ENCODE results near the gene NELL2. TPM values are rescaled to one million over a fixed set of nuclear protein-coding genes. Genes with fewer than 3 reads are reported as not detected.
A peak's percentile ranks its signal among the peaks of the same experiment; 100 is the strongest.

Gene NELL2
- total and polyA plus RNA-seq, 2 experiments from 2014 or later = not detected

- peak; percentile 38 for DNase-seq
- no peak overlapping the region for H2AFZ ChIP-seq
- no peak for TF ChIP-seq EZH2phosphoT487 (IDR thresholded peaks at IDR 0.05; ENCODE audit: insufficient read depth, low read depth)
- TF ChIP-seq EZH2 (IDR thresholded peaks at IDR 0.05; ENCODE audit: insufficient read depth, poor library complexity, severe bottlenecking) = no peak
- no peaks in the 10 kb centered on the region for H3K9me2 ChIP-seq (ENCODE audit: insufficient read depth)
- no peak overlapping the region for H3K27ac ChIP-seq
- WGBS, 2 experiments (ENCODE audit: low coverage in 1 of 2, low lambda C conversion rate in 2 of 2, missing lambda C conversion rate in 2 of 2) = 0 to 9% methylated on average over 1 of the region's 1 CpG
- H4K20me1 ChIP-seq (ENCODE audit: insufficient read depth) = no peaks in the 10 kb centered on the region
- no peaks in the 10 kb centered on the region for H3F3A ChIP-seq (ENCODE audit: insufficient read depth)
- no peaks in the 10 kb centered on the region for H3K79me2 ChIP-seq (ENCODE audit: insufficient read depth)
- no peak overlapping the region for H3K4me3 ChIP-seq
- no peaks in the 10 kb centered on the region for H3K9me3 ChIP-seq (ENCODE audit: low read depth)
- peaks cover 53% of the 10 kb centered on the region for H3K27me3 ChIP-seq (replicated peaks; ENCODE audit: insufficient read depth)
- in situ Hi-C loops (cut with MboI) = no loop called here
- no peak overlapping the region for H3K4me2 ChIP-seq (ENCODE audit: unreplicated experiment)
- no peak overlapping the region for H3K9ac ChIP-seq
- no peaks in the 10 kb centered on the region for H3K36me3 ChIP-seq (ENCODE audit: low read depth)
- H3K4me1 ChIP-seq (ENCODE audit: insufficient read depth) = peaks cover 5% of the 10 kb centered on the region; the same call in 1 of the 2 replicates
These were observed 2.2 kb downstream of the NELL2 start for GRCh38 chr12:44873898-44874297.

GRCh38 chr12:44869503-44869902 is 6.6 kb downstream of the NELL2 start:
- Histone ChIP-seq H3K36me3 (ENCODE audit: low read depth) (no peaks in the 10 kb centered on the region), H2AFZ (no peak overlapping the region), H3K9me3 (ENCODE audit: low read depth) (no peaks in the 10 kb centered on the region), H3K27ac (no peak overlapping the region), H3K4me2 (ENCODE audit: unreplicated experiment) (no peak overlapping the region), H3K9ac (no peak overlapping the region), H3F3A (ENCODE audit: insufficient read depth) (no peaks in the 10 kb centered on the region), H3K79me2 (ENCODE audit: insufficient read depth) (no peaks in the 10 kb centered on the region), H3K4me3 (no peak overlapping the region), H4K20me1 (ENCODE audit: insufficient read depth) (no peaks in the 10 kb centered on the region), H3K27me3 (replicated peaks; ENCODE audit: insufficient read depth) (peaks cover 26% of the 10 kb centered on the region), H3K4me1 (ENCODE audit: insufficient read depth) (no peaks in the 10 kb centered on the region), H3K9me2 (ENCODE audit: insufficient read depth) (no peaks in the 10 kb centered on the region)
- in situ Hi-C loops (cut with MboI) = no loop called here
- no peak for DNase-seq
- TF ChIP-seq EZH2 (IDR thresholded peaks at IDR 0.05; ENCODE audit: insufficient read depth, poor library complexity, severe bottlenecking) (no peak), EZH2phosphoT487 (IDR thresholded peaks at IDR 0.05; ENCODE audit: insufficient read depth, low read depth) (no peak)

- WGBS, 2 experiments (ENCODE audit: low coverage in 1 of 2, low lambda C conversion rate in 2 of 2, missing lambda C conversion rate in 2 of 2) = 0 to 1% methylated on average over 2 of the region's 2 CpGs
- no peaks in the 10 kb centered on the region for H3K9me2 ChIP-seq (ENCODE audit: insufficient read depth)
- H3K4me1 ChIP-seq (ENCODE audit: insufficient read depth) = no peaks in the 10 kb centered on the region
- H3K36me3 ChIP-seq (ENCODE audit: low read depth) = no peaks in the 10 kb centered on the region
- no peaks in the 10 kb centered on the region for H3K79me2 ChIP-seq (ENCODE audit: insufficient read depth)
- no peak overlapping the region for H3K27ac ChIP-seq
- no peak overlapping the region for H3K9ac ChIP-seq
- no peak overlapping the region for H3K4me3 ChIP-seq
- H4K20me1 ChIP-seq (ENCODE audit: insufficient read depth) = no peaks in the 10 kb centered on the region
- H2AFZ ChIP-seq = no peak overlapping the region
- H3K9me3 ChIP-seq (ENCODE audit: low read depth) = no peaks in the 10 kb centered on the region
- no peak overlapping the region for H3K4me2 ChIP-seq (ENCODE audit: unreplicated experiment)
- in situ Hi-C loops (cut with MboI) = no loop called here
- TF ChIP-seq EZH2phosphoT487 (IDR thresholded peaks at IDR 0.05; ENCODE audit: insufficient read depth, low read depth) (no peak), EZH2 (IDR thresholded peaks at IDR 0.05; ENCODE audit: insufficient read depth, poor library complexity, severe bottlenecking) (no peak)
- H3K27me3 ChIP-seq (replicated peaks; ENCODE audit: insufficient read depth) = no peaks in the 10 kb centered on the region
- no peaks in the 10 kb centered on the region for H3F3A ChIP-seq (ENCODE audit: insufficient read depth)
- no peak for DNase-seq
These were observed 12.2 kb downstream of the NELL2 start for GRCh38 chr12:44863867-44864266.

- H3K9me2 ChIP-seq (ENCODE audit: insufficient read depth) = no peaks in the 10 kb centered on the region
- no peak overlapping the region for H3K4me2 ChIP-seq (ENCODE audit: unreplicated experiment)
These were observed 16.0 kb downstream of the NELL2 start for GRCh38 chr12:44859998-44860689.

More at GRCh38 chr12:44859998-44860689, 16.0 kb downstream of the NELL2 start:
- Histone ChIP-seq H2AFZ (no peak overlapping the region), H4K20me1 (ENCODE audit: insufficient read depth) (no peaks in the 10 kb centered on the region), H3K9me3 (ENCODE audit: low read depth) (no peaks in the 10 kb centered on the region), H3K79me2 (ENCODE audit: insufficient read depth) (no peaks in the 10 kb centered on the region), H3K4me3 (no peak overlapping the region), H3K36me3 (ENCODE audit: low read depth) (no peaks in the 10 kb centered on the region), H3K27ac (no peak overlapping the region), H3K4me1 (ENCODE audit: insufficient read depth) (no peaks in the 10 kb centered on the region), H3K9ac (no peak overlapping the region), H3F3A (ENCODE audit: insufficient read depth) (no peaks in the 10 kb centered on the region), H3K27me3 (replicated peaks; ENCODE audit: insufficient read depth) (no peaks in the 10 kb centered on the region)
- no peak for DNase-seq
- in situ Hi-C loops (cut with MboI) = no loop called here
- 14 to 19% methylated on average over 1 of the region's 1 CpG for WGBS, 2 experiments (ENCODE audit: low coverage in 1 of 2, low lambda C conversion rate in 2 of 2, missing lambda C conversion rate in 2 of 2)
- TF ChIP-seq EZH2phosphoT487 (IDR thresholded peaks at IDR 0.05; ENCODE audit: insufficient read depth, low read depth) (no peak), EZH2 (IDR thresholded peaks at IDR 0.05; ENCODE audit: insufficient read depth, poor library complexity, severe bottlenecking) (no peak)
